ENCODE data around the gene ATP8A2. TPM values are rescaled to one million over a fixed set of nuclear protein-coding genes. Genes with fewer than 3 reads are reported as not detected.

ATP8A2 gene
- total RNA-seq, 2 donors from 2014 or later: 0.08 to 0.19 TPM

GRCh38 chr13:25699600-25699999 lies 327.8 kb downstream of the ATP8A2 start:
- no peak for TF ChIP-seq CTCF (IDR thresholded peaks at IDR 0.05)
- Histone ChIP-seq H3K27ac (no peak overlapping the region), H3K4me1 (no peaks in the 10 kb centered on the region), H3K36me3 (no peaks in the 10 kb centered on the region), H3K27me3 (no peaks in the 10 kb centered on the region), H3K9me3 (no peaks in the 10 kb centered on the region), H3K4me3 (no peak overlapping the region)
- no peak for DNase-seq (ENCODE audit: low spot score)

GRCh38 chr13:25701304-25701703 lies 329.5 kb downstream of the ATP8A2 start:
- no peak for TF ChIP-seq CTCF (IDR thresholded peaks at IDR 0.05)
- no peak overlapping the region for H3K4me3 ChIP-seq
- DNase-seq (ENCODE audit: low spot score): no peak
- no peaks in the 10 kb centered on the region for H3K9me3 ChIP-seq
- H3K27ac ChIP-seq: no peak overlapping the region
- no peaks in the 10 kb centered on the region for H3K36me3 ChIP-seq
- no peaks in the 10 kb centered on the region for H3K27me3 ChIP-seq
- H3K4me1 ChIP-seq: no peaks in the 10 kb centered on the region

- Histone ChIP-seq H3K27ac (no peak overlapping the region), H3K36me3 (no peaks in the 10 kb centered on the region)
These were observed 330.6 kb downstream of the ATP8A2 start for GRCh38 chr13:25702386-25702785.

GRCh38 chr13:25707726-25708125 lies 336.0 kb downstream of the ATP8A2 start:
- no peak for DNase-seq (ENCODE audit: low spot score)
- no peaks in the 10 kb centered on the region for H3K9me3 ChIP-seq
- H3K4me1 ChIP-seq: no peaks in the 10 kb centered on the region
- TF ChIP-seq CTCF (IDR thresholded peaks at IDR 0.05): no peak
- no peak overlapping the region for H3K27ac ChIP-seq
- no peaks in the 10 kb centered on the region for H3K27me3 ChIP-seq
- no peak overlapping the region for H3K4me3 ChIP-seq
- no peaks in the 10 kb centered on the region for H3K36me3 ChIP-seq

More at GRCh38 chr13:25702386-25702785, 330.6 kb downstream of the ATP8A2 start:
- no peaks in the 10 kb centered on the region for H3K4me1 ChIP-seq
- no peaks in the 10 kb centered on the region for H3K27me3 ChIP-seq
- no peaks in the 10 kb centered on the region for H3K9me3 ChIP-seq
- no peak for DNase-seq (ENCODE audit: low spot score)
- no peak for TF ChIP-seq CTCF (IDR thresholded peaks at IDR 0.05)
- H3K4me3 ChIP-seq: no peak overlapping the region

GRCh38 chr13:25708268-25708667 lies 336.5 kb downstream of the ATP8A2 start:
- H3K27ac ChIP-seq: no peak overlapping the region
- H3K4me1 ChIP-seq: no peaks in the 10 kb centered on the region
- H3K27me3 ChIP-seq: no peaks in the 10 kb centered on the region
- no peaks in the 10 kb centered on the region for H3K9me3 ChIP-seq
- H3K4me3 ChIP-seq: no peak overlapping the region
- H3K36me3 ChIP-seq: no peaks in the 10 kb centered on the region
- no peak for DNase-seq (ENCODE audit: low spot score)
- no peak for TF ChIP-seq CTCF (IDR thresholded peaks at IDR 0.05)

GRCh38 chr13:25709088-25709487 lies 337.3 kb downstream of the ATP8A2 start:
- Histone ChIP-seq H3K27me3 (no peaks in the 10 kb centered on the region), H3K4me1 (no peaks in the 10 kb centered on the region)
- TF ChIP-seq CTCF (IDR thresholded peaks at IDR 0.05): no peak

More at GRCh38 chr13:25709088-25709487, 337.3 kb downstream of the ATP8A2 start:
- Histone ChIP-seq H3K27ac (no peak overlapping the region), H3K36me3 (no peaks in the 10 kb centered on the region), H3K4me3 (no peak overlapping the region), H3K9me3 (no peaks in the 10 kb centered on the region)
- DNase-seq (ENCODE audit: low spot score): no peak
